ENCODE measurements around the gene LRRK1.

LRRK1 gene

GRCh38 chr15:101118116-101118515 lies 199.0 kb downstream of the LRRK1 start:
- DNase-seq: no peak

- DNase-seq: no peak
Observed at GRCh38 chr15:101118615-101119014, 199.5 kb downstream of the LRRK1 start.

- DNase-seq: no peak
Observed at GRCh38 chr15:101119181-101119580, 200.0 kb downstream of the LRRK1 start.
